K562 (cell line): ENCODE measurements around the gene SPATA25. TPM values are rescaled to one million over a fixed set of nuclear protein-coding genes. Genes with fewer than 3 reads are reported as not detected.

Experiments used
- ATAC-seq: fragments of 200-7000 bp; cut with Tn5 transposase; 3 replicates; pipeline ENCODE4 v1.9.1; 2020; ENCODE audit warnings: moderate library complexity
- BruUV-seq: library from RNA; stranded (reverse); fragments of 400-500 nt; replicated peaks from 2 replicates; lab custom pipeline; 2021; lab: Mats Ljungman, UMichigan
- CTCF ChIA-PET: fragments of 300-600 bp; formaldehyde crosslinking; extraction: SDS; loops from one replicate; lab custom pipeline; 2021; ENCODE audit warnings: low intra/inter-chr PET ratio; lab: Yijun Ruan, JAX
- POLR2A ChIA-PET: fragments of 300-600, 350-650 bp; sonication (Branson Sonifier 250); formaldehyde crosslinking; extraction: SDS; loops from one replicate; lab custom pipeline; 2021; ENCODE audit warnings: antibody characterized with exemption, inconsistent platforms; lab: Yijun Ruan, JAX
- DNase-seq, 4 experiments: peaks; one replicate each; pipeline versions ENCODE4 v3.0.0 to v3.0.0-alpha.2; 2011 to 2018; ENCODE audit warnings: low spot score in 3 of 4, mixed read lengths in 3 of 4; ENCODE audit errors: extremely low read depth in 1 of 4
- FAIRE-seq: peaks from 2 replicates; lab custom pipeline; 2011; peaks lifted over from hg19 to GRCh38; lab: Jason Lieb, UNC
- H2AFZ ChIP-seq: 2 replicates; pipeline ENCODE4 v1.6.0; 2011; ENCODE audit warnings: low read depth, low read length, control low read depth, inconsistent platforms
- H3K27ac ChIP-seq: fragments of 200-600 bp; 3 replicates; pipeline ENCODE4 v1.8.0; 2011; ENCODE audit warnings: low read depth, mild to moderate bottlenecking, control low read depth, inconsistent platforms, low read length, moderate library complexity, mixed read lengths; ENCODE audit errors: extremely low read depth
- H3K27me3 ChIP-seq, 2 experiments: fragments of 300-600 bp in 1 of 2; 2 replicates in 1 of 2; 3 replicates in 1 of 2; pipeline versions ENCODE4 v1.6.0 to v1.8.0; 2011; ENCODE audit warnings: inconsistent platforms in 2 of 2, low read length in 2 of 2, mild to moderate bottlenecking in 1 of 2, mixed read lengths in 1 of 2, moderate library complexity in 1 of 2; ENCODE audit not compliant: control insufficient read depth in 2 of 2, insufficient read depth in 2 of 2
- H3K36me3 ChIP-seq: fragments of 300-600 bp; 3 replicates; pipeline ENCODE4 v1.8.0; 2011; ENCODE audit warnings: mild to moderate bottlenecking, low read length, inconsistent platforms; ENCODE audit not compliant: control insufficient read depth, insufficient read depth
- H3K4me1 ChIP-seq, 2 experiments: fragments of 200-600 bp in 1 of 2; replicated peaks in 1 of 2; 2 replicates in 1 of 2; 3 replicates in 1 of 2; pipeline versions ENCODE4 v1.5.1 to v1.8.0; 2011; ENCODE audit warnings: inconsistent platforms in 2 of 2, low read length in 2 of 2, mild to moderate bottlenecking in 1 of 2, mixed read lengths in 1 of 2, moderate library complexity in 1 of 2; ENCODE audit not compliant: control insufficient read depth in 2 of 2, insufficient read depth in 2 of 2
- H3K4me2 ChIP-seq: 2 replicates; pipeline ENCODE4 v1.6.1; 2011; ENCODE audit warnings: low read length, control low read depth, inconsistent platforms, mixed read lengths; ENCODE audit not compliant: insufficient read depth
- H3K4me3 ChIP-seq: fragments of 200-600 bp; sonication (generic), shearing (Covaris generic); 2 replicates; pipeline ENCODE4 v1.5.1; 2016; ENCODE audit warnings: control low read depth, inconsistent platforms
- H3K79me2 ChIP-seq: fragments of 200-600 bp; 3 replicates; pipeline ENCODE4 v1.8.0; 2011; ENCODE audit warnings: low read length, inconsistent platforms; ENCODE audit not compliant: control insufficient read depth, insufficient read depth
- H3K9ac ChIP-seq, 2 experiments: 2 replicates each; pipeline versions ENCODE4 v1.6.0 to v1.6.1; 2011; ENCODE audit warnings: low read depth in 2 of 2, low read length in 2 of 2, control low read depth in 1 of 2, inconsistent platforms in 1 of 2, mild to moderate bottlenecking in 1 of 2, mixed read lengths in 1 of 2; ENCODE audit not compliant: insufficient read depth in 1 of 2
- H3K9me1 ChIP-seq: one replicate; pipeline ENCODE4 v1.6.0; 2011; ENCODE audit warnings: inconsistent platforms, mild to moderate bottlenecking, low read length, moderate library complexity; ENCODE audit not compliant: control insufficient read depth, insufficient read depth
- H3K9me3 ChIP-seq: replicated peaks from 2 replicates; pipeline ENCODE4 v1.5.1; 2011; ENCODE audit warnings: low read depth, low read length, inconsistent platforms; ENCODE audit not compliant: control insufficient read depth, insufficient read depth
- H4K20me1 ChIP-seq: replicated peaks from 2 replicates; pipeline ENCODE4 v1.6.1; 2011; ENCODE audit warnings: low read length, inconsistent platforms, mixed read lengths; ENCODE audit not compliant: control insufficient read depth, insufficient read depth
- ARID2 ChIP-seq: fragments of 450-650 bp; IDR thresholded peaks from 2 replicates; pipeline ENCODE4 v1.6.1; 2017; ENCODE audit warnings: antibody characterized with exemption, mild to moderate bottlenecking
- BRD4 ChIP-seq: fragments of 200-600 bp; sonication (generic); IDR thresholded peaks from 2 replicates; pipeline ENCODE4 v1.6.1; 2017; ENCODE audit warnings: inconsistent platforms
- CC2D1A ChIP-seq: fragments of 450-650 bp; IDR thresholded peaks from 2 replicates; pipeline ENCODE4 v1.6.1; 2017; ENCODE audit warnings: mild to moderate bottlenecking
- CHD4 ChIP-seq: fragments of 200-600 bp; sonication (generic); IDR thresholded peaks from 3 replicates; pipeline ENCODE4 v1.6.1; 2012; ENCODE audit warnings: low read depth, mild to moderate bottlenecking, mixed read lengths, low read length, inconsistent platforms; ENCODE audit not compliant: insufficient read depth, insufficient replicate concordance, poor library complexity, severe bottlenecking
- HDAC1 ChIP-seq, 2 experiments: fragments of 450-650 bp; IDR thresholded peaks; 2 replicates each; pipeline ENCODE4 v1.6.1; 2016 to 2017; ENCODE audit warnings: inconsistent platforms in 1 of 2, mild to moderate bottlenecking in 1 of 2, moderate library complexity in 1 of 2
- KDM1A ChIP-seq, 2 experiments: fragments of 450-650 bp; IDR thresholded peaks; 2 replicates each; pipeline ENCODE4 v1.6.1; 2016; ENCODE audit warnings: mild to moderate bottlenecking in 2 of 2
- MCM7 ChIP-seq, 2 experiments: fragments of 450-650 bp; IDR thresholded peaks; 2 replicates each; pipeline ENCODE4 v1.6.1; 2016 to 2018
- MIER1 ChIP-seq: fragments of 450-650 bp; IDR thresholded peaks from 2 replicates; pipeline ENCODE4 v1.6.1; 2016; ENCODE audit warnings: antibody characterized with exemption, mild to moderate bottlenecking, low read depth
- MXI1 ChIP-seq: IDR thresholded peaks from 2 replicates; pipeline ENCODE4 v1.6.1; 2011; ENCODE audit warnings: low read depth, mild to moderate bottlenecking, improper control_type of control experiment, low read length
- NFYB ChIP-seq: IDR thresholded peaks from 2 replicates; pipeline ENCODE4 v1.6.1; 2011; ENCODE audit warnings: mild to moderate bottlenecking, moderate library complexity; ENCODE audit not compliant: insufficient read length; ENCODE audit errors: extremely low read depth
- PCBP1 ChIP-seq: fragments of 200-400 bp; formaldehyde crosslinking; IDR thresholded peaks from 2 replicates; pipeline ENCODE4 v1.6.1; 2018; ENCODE audit warnings: mild to moderate bottlenecking, low read depth, low read length; ENCODE audit not compliant: poor library complexity, severe bottlenecking
- PYGO2 ChIP-seq: fragments of 450-650 bp; IDR thresholded peaks from 2 replicates; pipeline ENCODE4 v1.6.1; 2016; ENCODE audit warnings: mild to moderate bottlenecking, missing genetic modification characterization, moderate library complexity, missing compliant biosample characterization
- U2AF2 ChIP-seq: fragments of 200-400 bp; formaldehyde crosslinking; optimal IDR thresholded peaks from 2 replicates; pipeline ENCODE3; 2017; ENCODE audit warnings: low read depth, mild to moderate bottlenecking, low read length
- XRCC5 ChIP-seq: fragments of 200-400 bp; formaldehyde crosslinking; IDR thresholded peaks from 2 replicates; pipeline ENCODE4 v1.6.1; 2017; ENCODE audit warnings: low read depth, mild to moderate bottlenecking, low read length
- ZBTB17 ChIP-seq: fragments of 450-650 bp; formaldehyde crosslinking; IDR thresholded peaks from 2 replicates; pipeline ENCODE4 v1.4.0; 2020; ENCODE audit warnings: mild to moderate bottlenecking
- ZC3H4 ChIP-seq: sonication (generic); formaldehyde crosslinking; IDR thresholded peaks from 2 replicates; pipeline ENCODE4 v1.9.0; 2021; ENCODE audit warnings: missing genetic modification reagents, borderline replicate concordance
- ZNF282 ChIP-seq: sonication (generic); formaldehyde crosslinking; IDR thresholded peaks from 2 replicates; pipeline ENCODE4 v1.8.1; 2023; ENCODE audit warnings: missing genetic modification reagents
- ZNF354B ChIP-seq: fragments of 250-450 bp; sonication (Bioruptor Pico); IDR thresholded peaks from 2 replicates; pipeline ENCODE4 v1.4.0; 2020
- ZNF583 ChIP-seq: fragments of 250-450 bp; sonication (Bioruptor Pico); IDR thresholded peaks from 2 replicates; pipeline ENCODE4 v1.4.0; 2020
- WGBS: fragments of 100-300 bp; shearing (Covaris generic); methylation state at CpG from one replicate; pipeline ENCODE4 v1.1.6; 2016; ENCODE audit warnings: low coverage, mixed read lengths; ENCODE audit not compliant: insufficient coverage; ENCODE audit errors: missing lambda C conversion rate; 5-methylcytosine and 5-hydroxymethylcytosine counted together
- in situ Hi-C: fragments of 300-500 bp; cut with MboI; formaldehyde crosslinking; loops from 4 replicates; pipeline ENCODE4 v1.15.0; 2018; ENCODE audit warnings: inconsistent platforms, mixed read lengths
- intact Hi-C: fragments of 100-400 bp; cut with micrococcal nuclease; formaldehyde crosslinking; loops from 2 replicates; pipeline ENCODE4 v1.14.2; 2022
- polyA plus RNA-seq, 8 experiments: library from polyadenylated mRNA; depleted of rRNA in 4 of 8; stranded (reverse) in 5 of 8; unstranded in 3 of 8; fragments of >200 nt; fragmentation: Nextera tagmentation in 2 of 8; fragmentation: Illumina TruSeq in 1 of 8; extraction: Ambion mirVana in 2 of 8; extraction: Trizol in 1 of 8; gene quantifications; 2 replicates each; pipeline versions ENCODE4 v1.2.1 to v1.2.3, GENCODE V29; 2011 to 2014; ENCODE audit warnings: inconsistent platforms in 1 of 8, missing spikeins in 1 of 8
- total RNA-seq, 7 experiments: library from RNA; depleted of rRNA in 6 of 7; stranded (reverse); fragments of >200 nt in 6 of 7; fragmentation: Illumina TruSeq in 2 of 7; extraction: Trizol in 2 of 7; gene quantifications; 2 replicates each; pipeline versions ENCODE4 v1.2.1 to v1.2.3, GENCODE V29; 2011 to 2021; ENCODE audit warnings: low replicate concordance in 1 of 7
- TF ChIP-seq, protein P1 (sequence below): fragments of 250-450 bp; sonication (Bioruptor Pico); IDR thresholded peaks from 2 replicates; pipeline ENCODE4 v1.8.0; 2022; ENCODE audit warnings: inconsistent platforms, mild to moderate bottlenecking, moderate library complexity, borderline replicate concordance
- TF ChIP-seq, protein P2 (sequence below): fragments of 250-450 bp; sonication (Bioruptor Pico); IDR thresholded peaks from 2 replicates; pipeline ENCODE4 v1.8.0; 2021; ENCODE audit warnings: mild to moderate bottlenecking, moderate library complexity

Gene SPATA25
- total and polyA plus RNA-seq, 9 of the 15 experiments (the other 6 are each of a cell fraction or from before 2014, with no cell fraction given): 0.21 to 0.95 (median 0.53) TPM; not detected in 3

DNA sequence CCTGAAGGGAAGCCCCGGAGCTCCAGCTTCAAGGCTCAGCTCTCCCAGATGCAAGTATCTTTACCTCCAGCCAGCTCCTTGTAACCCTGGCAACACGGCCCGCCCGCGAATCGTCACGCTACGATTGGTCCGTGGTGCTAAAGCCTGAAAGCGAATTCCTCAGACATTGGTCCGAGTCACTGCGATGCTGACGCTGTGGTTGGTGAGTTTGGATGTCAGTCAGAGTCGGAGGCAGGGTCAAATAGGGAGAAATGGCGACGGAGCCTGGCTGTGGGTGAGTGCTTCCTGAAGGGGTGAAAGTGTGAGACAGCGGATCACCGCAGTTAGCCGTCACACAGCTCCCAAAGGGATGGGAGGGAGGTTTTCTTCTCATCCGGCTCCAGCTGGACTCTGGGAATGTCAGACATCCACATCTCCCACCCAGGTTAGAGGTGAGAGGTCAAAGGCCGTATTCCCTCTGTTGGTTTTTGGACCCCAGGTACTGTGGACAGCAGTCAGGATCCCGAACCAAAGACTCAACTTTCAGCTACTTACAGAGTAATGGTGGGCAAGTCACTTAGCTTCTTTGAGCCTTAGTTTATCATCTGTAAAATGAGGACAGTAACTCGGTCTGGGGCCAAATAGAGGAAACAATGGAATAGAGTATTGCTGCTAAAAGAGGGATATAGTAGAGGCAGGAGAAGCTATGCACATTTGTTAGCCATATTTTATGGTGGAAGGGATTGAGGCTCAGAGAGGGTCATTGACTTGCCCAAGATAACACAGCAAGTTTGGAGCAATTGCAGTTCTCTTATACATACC lies 6.2 kb downstream of the SPATA25 start, which contains the start of gene ZSWIM1:
TSS of gene ZSWIM1 (plus strand) at position 240 of the 801 bp plus-strand sequence. CDS start 1,366 bp downstream, outside the sequence.
- peak within 1 kb of the TSS; percentile 56 for H3K4me3 ChIP-seq
- peaks cover 27% of the 10 kb centered on the region in 2 experiments for H3K4me1 ChIP-seq
- peak within 1 kb of the TSS; percentile 89 for H2AFZ ChIP-seq
- intact Hi-C loops (loop anchor here (10.0 kb wide), 1 partner anchor 46 kb away; the partner anchor contains the start of gene SNX21), in situ Hi-C loops (no loop called here)
- POLR2A ChIA-PET: interaction anchor here (0.6 to 2.4 kb wide), 13 partner anchors 9 to 55 kb away, joined by 3 to 11 read pairs (median 4); partner anchors contain the start of genes CTSA, NEURL2 and PCIF1
- H3K27ac ChIP-seq: peak within 1 kb of the TSS; percentile 83
- TSS peak; percentile 81 for BruUV-seq
- peaks cover 4% of the 10 kb centered on the region for H3K9me1 ChIP-seq
- FAIRE-seq (peak; percentile 100), ATAC-seq (peak; percentile 99), DNase-seq (peak; percentile 99 to 100 (median 99))
- WGBS: under 1% methylated on average over 23 of the region's 23 CpGs
- peak within 1 kb of the TSS; percentile 85 to 92 for H3K9ac ChIP-seq
- no peaks in the 10 kb centered on the region for H3K9me3 ChIP-seq
- peaks cover 31% of the 10 kb centered on the region; the same call in 2 of the 3 replicates for H3K36me3 ChIP-seq
- CTCF ChIA-PET: no interaction called here
- no peaks in the 10 kb centered on the region for H3K27me3 ChIP-seq
- H3K79me2 ChIP-seq: peaks cover 32% of the 10 kb centered on the region
- H3K4me2 ChIP-seq: peak within 1 kb of the TSS; percentile 91
- no peaks in the 10 kb centered on the region for H4K20me1 ChIP-seq
- TF ChIP-seq ZC3H4 (CRISPR knock-in tag) (no peak), PCBP1 (no peak), BRD4 (no peak), XRCC5 (no peak), CHD4 (no peak), CC2D1A (no peak), PYGO2 (tag) (no peak), NFYB (peak; percentile 92), MCM7 (IDR thresholded peaks at IDR 0.05) (no peak), ZNF282 (CRISPR knock-in tag) (no peak), HDAC1 (IDR thresholded peaks at IDR 0.05) (peak in 1 of 2 experiments; percentile 71; a peak in 2 of 4 replicates), ZNF354B (no peak), MXI1 (peak; percentile 97), ARID2 (no peak), KDM1A (IDR thresholded peaks at IDR 0.05) (peak; percentile 68 to 74), ZBTB17 (CRISPR knock-in tag) (no peak), ZNF583 (CRISPR knock-in tag) (no peak), MIER1 (0 out of 2 replicates have a peak, but pooled peaks have one; percentile 46), U2AF2 (no peak)
- TF ChIP-seq, protein P1, sequence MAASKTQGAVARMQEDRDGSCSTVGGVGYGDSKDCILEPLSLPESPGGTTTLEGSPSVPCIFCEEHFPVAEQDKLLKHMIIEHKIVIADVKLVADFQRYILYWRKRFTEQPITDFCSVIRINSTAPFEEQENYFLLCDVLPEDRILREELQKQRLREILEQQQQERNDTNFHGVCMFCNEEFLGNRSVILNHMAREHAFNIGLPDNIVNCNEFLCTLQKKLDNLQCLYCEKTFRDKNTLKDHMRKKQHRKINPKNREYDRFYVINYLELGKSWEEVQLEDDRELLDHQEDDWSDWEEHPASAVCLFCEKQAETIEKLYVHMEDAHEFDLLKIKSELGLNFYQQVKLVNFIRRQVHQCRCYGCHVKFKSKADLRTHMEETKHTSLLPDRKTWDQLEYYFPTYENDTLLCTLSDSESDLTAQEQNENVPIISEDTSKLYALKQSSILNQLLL: no peak
- TF ChIP-seq, protein P2, sequence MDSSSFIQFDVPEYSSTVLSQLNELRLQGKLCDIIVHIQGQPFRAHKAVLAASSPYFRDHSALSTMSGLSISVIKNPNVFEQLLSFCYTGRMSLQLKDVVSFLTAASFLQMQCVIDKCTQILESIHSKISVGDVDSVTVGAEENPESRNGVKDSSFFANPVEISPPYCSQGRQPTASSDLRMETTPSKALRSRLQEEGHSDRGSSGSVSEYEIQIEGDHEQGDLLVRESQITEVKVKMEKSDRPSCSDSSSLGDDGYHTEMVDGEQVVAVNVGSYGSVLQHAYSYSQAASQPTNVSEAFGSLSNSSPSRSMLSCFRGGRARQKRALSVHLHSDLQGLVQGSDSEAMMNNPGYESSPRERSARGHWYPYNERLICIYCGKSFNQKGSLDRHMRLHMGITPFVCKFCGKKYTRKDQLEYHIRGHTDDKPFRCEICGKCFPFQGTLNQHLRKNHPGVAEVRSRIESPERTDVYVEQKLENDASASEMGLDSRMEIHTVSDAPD (CRISPR knock-in tag): no peak
